Transverse colon (tissue), 4 donors: ENCODE measurements around the gene RGS7.

ENCODE experiments used
- CTCF ChIP-seq, 5 experiments: fragments of 200-600 bp in 3 of 5; fragments of 450-650 bp in 2 of 5; sonication (generic) in 3 of 5; IDR thresholded peaks; 1 replicate in 2 of 5; 2 replicates in 3 of 5; pipeline ENCODE4 v1.5.1; 2016 to 2017; ENCODE audit warnings: antibody characterized with exemption in 5 of 5, inconsistent platforms in 3 of 5, mild to moderate bottlenecking in 2 of 5, moderate library complexity in 1 of 5
- EP300 ChIP-seq: sonication (generic); formaldehyde crosslinking; IDR thresholded peaks from one replicate; pipeline ENCODE4 v1.6.1; 2017; ENCODE audit warnings: antibody characterized with exemption, low read depth
- POLR2A ChIP-seq: fragments of 450-650 bp; IDR thresholded peaks from one replicate; pipeline ENCODE4 v1.6.1; 2016; ENCODE audit warnings: antibody characterized with exemption, mild to moderate bottlenecking, moderate library complexity
- POLR2AphosphoS5 ChIP-seq, 3 donors: sonication (generic); formaldehyde crosslinking; IDR thresholded peaks; one replicate each; pipeline ENCODE4 v1.6.1; 2016; ENCODE audit warnings: antibody characterized with exemption in 3 of 3

GRCh38 chr1:240776237-240776636 is 580.8 kb downstream of the RGS7 start:
- TF ChIP-seq CTCF (IDR thresholded peaks at IDR 0.05) (no peak), POLR2A (no peak), POLR2AphosphoS5 (IDR thresholded peaks at IDR 0.05) (no peak), EP300 (no peak)
